KMS-11 (cell line): ENCODE data around the gene SYTL3.
"Not testable (repeated sequence)": the region's sequence is repeated elsewhere in the genome, so short reads cannot be mapped to it uniquely, and the experiment has no call there.

Source experiments
- H2AFZ ChIP-seq: fragments of 200-600 bp; sonication (generic); 2 replicates; pipeline ENCODE4 v1.6.1; 2016; ENCODE audit warnings: antibody characterized with exemption, mixed run types, low read depth
- H3K27ac ChIP-seq: fragments of 200-600 bp; sonication (generic); 2 replicates; pipeline ENCODE4 v1.6.1; 2016; ENCODE audit warnings: mild to moderate bottlenecking, mixed run types
- H3K27me3 ChIP-seq: fragments of 200-600 bp; sonication (generic); 2 replicates; pipeline ENCODE4 v1.6.1; 2017; ENCODE audit warnings: mild to moderate bottlenecking, low read depth, mixed run types, moderate library complexity; ENCODE audit not compliant: insufficient read depth
- H3K36me3 ChIP-seq: fragments of 200-600 bp; sonication (generic); 2 replicates; pipeline ENCODE4 v1.6.1; 2017; ENCODE audit warnings: mild to moderate bottlenecking, mixed run types; ENCODE audit not compliant: insufficient read depth
- H3K4me1 ChIP-seq: fragments of 200-600 bp; sonication (generic); 2 replicates; pipeline ENCODE4 v1.6.1; 2016; ENCODE audit warnings: mild to moderate bottlenecking, low read depth, mixed run types; ENCODE audit not compliant: poor library complexity, severe bottlenecking
- H3K4me2 ChIP-seq: fragments of 200-600 bp; sonication (generic); 2 replicates; pipeline ENCODE4 v1.7.0; 2016; ENCODE audit warnings: mild to moderate bottlenecking, mixed run types
- H3K4me3 ChIP-seq: fragments of 200-600 bp; sonication (generic); IDR thresholded peaks from 2 replicates; pipeline ENCODE4 v1.6.1; 2017; ENCODE audit warnings: low read depth, low read length, mixed read lengths; ENCODE audit not compliant: insufficient read depth
- H3K79me2 ChIP-seq: fragments of 200-600 bp; sonication (generic); 2 replicates; pipeline ENCODE4 v1.6.1; 2016; ENCODE audit warnings: low read depth, mixed run types; ENCODE audit not compliant: insufficient read depth
- H3K9ac ChIP-seq: fragments of 200-600 bp; sonication (generic); 2 replicates; pipeline ENCODE4 v1.6.1; 2016; ENCODE audit warnings: mild to moderate bottlenecking, mixed run types
- H4K20me1 ChIP-seq: fragments of 200-600 bp; sonication (generic); 2 replicates; pipeline ENCODE4 v1.6.1; 2016; ENCODE audit warnings: mild to moderate bottlenecking, mixed run types; ENCODE audit not compliant: insufficient read depth
- CTCF ChIP-seq: fragments of 200-600 bp; sonication (generic); conservative IDR thresholded peaks from 2 replicates; pipeline ENCODE4 v1.6.1; 2017; ENCODE audit warnings: low read depth, mild to moderate bottlenecking, antibody characterized with exemption, low read length, moderate library complexity, mixed read lengths

The SYTL3 gene

GRCh38 chr6:158645064-158646022 lies 4.5 kb upstream of the SYTL3 start:
- Histone ChIP-seq H3K4me1 (peaks cover 15% of the 10 kb centered on the region), H3K36me3 (no peaks in the 10 kb centered on the region), H3K4me2 (peak overlapping the region; percentile 76), H3K27me3 (no peaks in the 10 kb centered on the region), H2AFZ (peak overlapping the region; percentile 88), H3K79me2 (peaks cover 5% of the 10 kb centered on the region; the same call in 1 of the 2 replicates), H4K20me1 (no peaks in the 10 kb centered on the region), H3K4me3 (no peak overlapping the region), H3K27ac (no peak overlapping the region), H3K9ac (peak overlapping the region; percentile 66; the same call in 1 of the 2 replicates)
- TF ChIP-seq CTCF = no peak

- Histone ChIP-seq H2AFZ (no peak overlapping the region), H3K79me2 (peaks cover 5% of the 10 kb centered on the region; the same call in 1 of the 2 replicates), H3K4me2 (no peak overlapping the region)
These were observed 3.6 kb upstream of the SYTL3 start for GRCh38 chr6:158646023-158646910.

GRCh38 chr6:158647501-158647900 lies 2.4 kb upstream of the SYTL3 start:
- no peak overlapping the region for H3K9ac ChIP-seq
- H3K4me2 ChIP-seq = no peak overlapping the region
- peaks cover 5% of the 10 kb centered on the region; the same call in 1 of the 2 replicates for H3K79me2 ChIP-seq
- no peak overlapping the region for H3K27ac ChIP-seq
- no peak for TF ChIP-seq CTCF
- no peaks in the 10 kb centered on the region for H4K20me1 ChIP-seq
- H2AFZ ChIP-seq = no peak overlapping the region
- no peaks in the 10 kb centered on the region for H3K36me3 ChIP-seq
- no peak overlapping the region for H3K4me3 ChIP-seq
- H3K27me3 ChIP-seq = no peaks in the 10 kb centered on the region
- H3K4me1 ChIP-seq = peaks cover 15% of the 10 kb centered on the region

More at GRCh38 chr6:158646023-158646910, 3.6 kb upstream of the SYTL3 start:
- no peaks in the 10 kb centered on the region for H4K20me1 ChIP-seq
- no peaks in the 10 kb centered on the region for H3K36me3 ChIP-seq
- peaks cover 15% of the 10 kb centered on the region for H3K4me1 ChIP-seq
- no peak overlapping the region for H3K4me3 ChIP-seq
- H3K27me3 ChIP-seq = no peaks in the 10 kb centered on the region
- TF ChIP-seq CTCF = no peak
- no peak overlapping the region for H3K9ac ChIP-seq
- H3K27ac ChIP-seq = no peak overlapping the region

- Histone ChIP-seq H3K27ac (no peak overlapping the region), H3K27me3 (no peaks in the 10 kb centered on the region), H3K4me2 (no peak overlapping the region), H4K20me1 (no peaks in the 10 kb centered on the region), H2AFZ (no peak overlapping the region), H3K4me1 (peaks cover 13% of the 10 kb centered on the region), H3K79me2 (peaks cover under 1% of the 10 kb centered on the region; the same call in 1 of the 2 replicates), H3K9ac (no peak overlapping the region), H3K4me3 (no peak overlapping the region), H3K36me3 (no peaks in the 10 kb centered on the region)
- no peak for TF ChIP-seq CTCF
These were observed 1.1 kb upstream of the SYTL3 start for GRCh38 chr6:158648682-158649131.

- not testable (repeated sequence) for H3K4me3 ChIP-seq, H3K9ac ChIP-seq, H3K27me3 ChIP-seq, H3K27ac ChIP-seq, H3K79me2 ChIP-seq, H3K36me3 ChIP-seq, H2AFZ ChIP-seq, H3K4me2 ChIP-seq, H4K20me1 ChIP-seq
- H3K4me1 ChIP-seq = peaks cover 17% of the 10 kb centered on the region
These were observed 2.3 kb downstream of the SYTL3 start for GRCh38 chr6:158651981-158652737.
